Esophagus muscularis mucosa (tissue), 3 donors: ENCODE results near the gene MEX3C.

Experiments used
- CTCF ChIP-seq, 3 experiments: fragments of 200-600 bp in 2 of 3; fragments of 450-650 bp in 1 of 3; sonication (generic) in 2 of 3; IDR thresholded peaks; one replicate each; pipeline ENCODE4 v1.5.1; 2017 to 2019; ENCODE audit warnings: antibody characterized with exemption in 3 of 3, mild to moderate bottlenecking in 2 of 3, moderate library complexity in 1 of 3
- POLR2AphosphoS5 ChIP-seq, 2 donors: sonication (generic); formaldehyde crosslinking; IDR thresholded peaks; one replicate each; pipeline ENCODE4 v1.6.1; 2017; ENCODE audit warnings: antibody characterized with exemption in 2 of 2

- TF ChIP-seq CTCF (IDR thresholded peaks at IDR 0.05) (no peak), POLR2AphosphoS5 (IDR thresholded peaks at IDR 0.05) (no peak)
Observed at GRCh38 chr18:51229328-51229727, 31.8 kb upstream of the MEX3C start.
